Pancreas (tissue), 10 donors: ENCODE results near the gene KRT24. TPM values are rescaled to one million over a fixed set of nuclear protein-coding genes. Genes with fewer than 3 reads are reported as not detected.

ENCODE experiments used
- ATAC-seq, 4 donors: fragments of 200-7000 bp; cut with Tn5 transposase; one replicate each; pipeline versions ENCODE4 v1.8.0 to v1.9.1; 2020; ENCODE audit warnings: mild to moderate bottlenecking in 4 of 4, moderate library complexity in 4 of 4
- DNase-seq, 6 donors: peaks; one replicate each; pipeline ENCODE4 v3.0.0-alpha.2; 2020
- FAIRE-seq: peaks from 2 replicates; lab custom pipeline; 2012; peaks lifted over from hg19 to GRCh38; lab: Jason Lieb, UNC
- H3K27ac ChIP-seq, 4 donors: fragments of 200-600 bp; sonication (generic); 1 replicate in 3 of 4; 2 replicates in 1 of 4; pipeline versions ENCODE4 v1.5.0 to v1.8.0; 2020
- H3K27me3 ChIP-seq, 4 donors: fragments of 200-600 bp; one replicate each; pipeline ENCODE4 v1.8.0; 2021
- H3K36me3 ChIP-seq, 3 donors: fragments of 200-600 bp; sonication (generic) in 1 of 3; one replicate each; pipeline versions ENCODE4 v1.5.0 to v1.8.0; 2020 to 2021
- H3K4me1 ChIP-seq, 3 donors: fragments of 200-600 bp; one replicate each; pipeline ENCODE4 v1.8.0; 2021
- H3K4me3 ChIP-seq, 4 donors: fragments of 200-600 bp; sonication (generic) in 2 of 4; one replicate each; pipeline versions ENCODE4 v1.5.0 to v1.8.0; 2020 to 2021
- H3K9me3 ChIP-seq, 4 donors: fragments of 200-600 bp; one replicate each; pipeline ENCODE4 v1.8.0; 2021
- WGBS, 2 donors: extraction: QIAGEN DNeasy Blood & Tissue Kit; methylation state at CpG; one replicate each; pipeline ENCODE4 v1.1.7; 2013; 5-methylcytosine and 5-hydroxymethylcytosine counted together
- intact Hi-C, 3 donors: fragments of 100-400 bp; cut with DNase I; formaldehyde crosslinking; loops; one replicate each; pipeline versions ENCODE4 v1.11.1 to v1.14.2; 2022
- polyA plus RNA-seq, 2 donors: library from polyadenylated mRNA; stranded (reverse); fragments of 200-250 nt; gene quantifications; one replicate each; pipeline ENCODE4 v1.2.3, GENCODE V29; 2013
- total RNA-seq, 6 donors: library from RNA; stranded (reverse); fragmentation: NEBNext Ultra II Directional in 4 of 6; extraction: Animal tissue kit (Norgen Biotek cat#: 25700) in 4 of 6; gene quantifications; one replicate each; pipeline versions ENCODE4 v1.2.1 to v1.2.4, GENCODE V29; 2021 to 2023
- TF ChIP-seq, protein P1 (sequence below), 4 donors: fragments of 200-600 bp; sonication (generic) in 3 of 4; IDR thresholded peaks; one replicate each; pipeline versions ENCODE4 v1.5.0 to v1.8.0; 2021; ENCODE audit warnings: antibody characterized with exemption in 4 of 4
- donor health status: healthy with polysubstance abuse.
- donor health status: DM: no; HTN: no; CAD: no; lungs with moderate emphysema.
- donor health status: DM: no; HTN: no; CAD: no.
- donor health status: control.
- donor health status: control.
- donor health status: Bipolar disorder and iron deficiency.
- donor health status: DM: yes; HTN: yes; CAD: no.
- donor health status: DM: no; HTN: no; CAD: no.
- donor health status: DM: no; HTN: no; CAD: no.
- donor health status: DM: yes; HTN: yes; CAD: no.

Gene KRT24
- total and polyA plus RNA-seq, 8 donors = 0.08 TPM; not detected in 7

DNA sequence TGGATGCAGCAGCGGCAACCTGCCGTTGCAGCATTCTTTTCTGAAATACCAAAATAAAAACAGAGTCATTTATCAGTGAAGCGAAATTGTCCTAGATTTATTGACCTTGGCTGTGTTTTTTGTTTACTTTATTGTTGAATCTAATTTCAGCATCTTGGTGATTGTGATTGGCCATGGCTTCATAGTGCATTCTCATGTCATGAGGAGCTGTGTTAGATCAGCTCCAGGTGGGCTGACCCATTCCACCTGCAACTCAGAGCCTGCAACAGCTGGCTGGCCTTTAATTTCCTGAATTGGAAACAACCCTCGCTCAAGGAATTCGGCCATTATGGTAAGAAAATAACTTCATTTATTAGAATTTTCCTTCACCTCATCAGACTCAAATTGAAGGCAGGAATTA is 16.4 kb downstream of the KRT24 start:
- FAIRE-seq (no peak), ATAC-seq (peak; percentile 61 to 80 (median 74)), DNase-seq (peak in 1 of 6 donors; percentile 27)
- TF ChIP-seq, protein P1, sequence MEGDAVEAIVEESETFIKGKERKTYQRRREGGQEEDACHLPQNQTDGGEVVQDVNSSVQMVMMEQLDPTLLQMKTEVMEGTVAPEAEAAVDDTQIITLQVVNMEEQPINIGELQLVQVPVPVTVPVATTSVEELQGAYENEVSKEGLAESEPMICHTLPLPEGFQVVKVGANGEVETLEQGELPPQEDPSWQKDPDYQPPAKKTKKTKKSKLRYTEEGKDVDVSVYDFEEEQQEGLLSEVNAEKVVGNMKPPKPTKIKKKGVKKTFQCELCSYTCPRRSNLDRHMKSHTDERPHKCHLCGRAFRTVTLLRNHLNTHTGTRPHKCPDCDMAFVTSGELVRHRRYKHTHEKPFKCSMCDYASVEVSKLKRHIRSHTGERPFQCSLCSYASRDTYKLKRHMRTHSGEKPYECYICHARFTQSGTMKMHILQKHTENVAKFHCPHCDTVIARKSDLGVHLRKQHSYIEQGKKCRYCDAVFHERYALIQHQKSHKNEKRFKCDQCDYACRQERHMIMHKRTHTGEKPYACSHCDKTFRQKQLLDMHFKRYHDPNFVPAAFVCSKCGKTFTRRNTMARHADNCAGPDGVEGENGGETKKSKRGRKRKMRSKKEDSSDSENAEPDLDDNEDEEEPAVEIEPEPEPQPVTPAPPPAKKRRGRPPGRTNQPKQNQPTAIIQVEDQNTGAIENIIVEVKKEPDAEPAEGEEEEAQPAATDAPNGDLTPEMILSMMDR (IDR thresholded peaks at IDR 0.05) = no peak
- Histone ChIP-seq H3K27me3 (no peaks in the 10 kb centered on the region), H3K36me3 (no peaks in the 10 kb centered on the region), H3K4me1 (no peaks in the 10 kb centered on the region), H3K4me3 (peak overlapping the region in 2 of 4 donors; percentile 2 to 15), H3K27ac (peak overlapping the region in 3 of 4 donors; percentile 35 to 62 (median 60)), H3K9me3 (no peaks in the 10 kb centered on the region)
- intact Hi-C loops = no loop called here
- WGBS, 2 donors = 55 to 64% methylated on average over 5 of the region's 5 CpGs

DNA sequence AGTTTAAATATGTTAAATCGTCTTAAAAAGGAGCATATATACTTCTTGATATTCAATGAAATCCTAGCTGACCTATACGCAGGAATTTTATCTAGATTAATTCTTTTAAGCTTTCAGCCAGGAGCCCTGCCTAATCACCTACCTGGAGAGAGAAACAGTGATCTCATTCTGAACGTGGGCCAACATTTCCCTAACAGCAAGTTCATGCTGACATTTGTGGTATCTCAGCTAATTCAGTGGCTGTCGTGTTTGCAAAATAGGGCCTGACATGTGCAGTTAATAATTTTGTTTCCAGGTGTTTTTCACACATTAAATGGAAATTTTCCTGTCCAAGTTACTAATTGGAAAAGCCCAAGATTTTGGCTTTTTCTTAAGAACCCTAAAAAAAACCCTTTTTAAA is 17.4 kb downstream of the KRT24 start:
- no peak for FAIRE-seq
- no peak overlapping the region for H3K4me3 ChIP-seq
- no peaks in the 10 kb centered on the region for H3K36me3 ChIP-seq
- peak; percentile 83 to 92 (median 90) for ATAC-seq
- 19 to 24% methylated on average over 4 of the region's 4 CpGs for WGBS, 2 donors
- no peaks in the 10 kb centered on the region for H3K27me3 ChIP-seq
- no peaks in the 10 kb centered on the region for H3K4me1 ChIP-seq
- TF ChIP-seq, protein P1 (IDR thresholded peaks at IDR 0.05) = no peak
- H3K9me3 ChIP-seq = no peaks in the 10 kb centered on the region
- intact Hi-C loops = no loop called here
- peak overlapping the region in 3 of 4 donors; percentile 16 to 62 (median 60) for H3K27ac ChIP-seq
- DNase-seq = peak in 3 of 6 donors; percentile 34 to 48 (median 46)

DNA sequence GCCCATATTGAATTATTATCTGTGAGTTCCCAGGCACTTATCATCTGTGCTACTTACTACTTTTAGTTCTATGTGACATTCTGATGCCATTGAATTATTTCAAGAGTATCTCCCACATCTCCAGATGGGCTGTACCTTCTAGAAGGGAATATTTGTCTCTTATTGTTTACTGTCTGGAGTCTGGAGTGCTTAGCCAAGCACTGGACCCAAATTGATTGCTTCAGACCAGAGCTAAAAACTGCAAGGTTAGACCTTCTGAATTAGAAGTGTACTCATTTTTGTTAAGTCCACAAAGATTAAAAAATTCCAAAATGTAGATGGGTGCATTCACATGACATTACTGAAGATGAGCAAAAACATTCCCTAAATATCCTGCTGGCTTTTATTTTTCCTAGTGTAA is 22.6 kb downstream of the KRT24 start:
- DNase-seq = no peak
- no peak overlapping the region for H3K4me3 ChIP-seq
- H3K4me1 ChIP-seq = no peaks in the 10 kb centered on the region
- no peaks in the 10 kb centered on the region for H3K27me3 ChIP-seq
- ATAC-seq = no peak
- no peaks in the 10 kb centered on the region for H3K36me3 ChIP-seq
- no peaks in the 10 kb centered on the region for H3K9me3 ChIP-seq
- no peak for FAIRE-seq
- TF ChIP-seq, protein P1 (IDR thresholded peaks at IDR 0.05) = no peak
- H3K27ac ChIP-seq = no peak overlapping the region
- intact Hi-C loops = no loop called here

DNA sequence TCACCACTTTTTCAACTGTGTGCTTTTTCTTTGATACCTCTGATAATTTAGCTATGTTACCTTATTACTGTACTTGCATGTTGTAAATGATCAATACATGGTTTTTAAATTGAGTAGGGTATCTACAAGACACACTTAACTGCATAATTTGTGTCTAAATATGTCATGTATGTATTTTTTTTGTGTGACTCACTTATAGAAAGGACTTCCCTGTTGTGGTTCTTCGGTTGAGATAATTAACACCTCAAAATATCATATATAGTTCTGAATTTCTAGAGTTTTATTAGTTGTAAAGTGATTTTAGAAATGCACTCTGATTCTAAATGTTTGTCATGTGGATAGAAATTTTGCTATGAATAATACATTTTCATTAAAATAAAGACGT is 24.0 kb downstream of the KRT24 start:
- Histone ChIP-seq H3K27ac (no peak overlapping the region), H3K36me3 (no peaks in the 10 kb centered on the region), H3K4me3 (no peak overlapping the region), H3K27me3 (no peaks in the 10 kb centered on the region), H3K4me1 (no peaks in the 10 kb centered on the region), H3K9me3 (no peaks in the 10 kb centered on the region)
- no peak for DNase-seq
- TF ChIP-seq, protein P1 (IDR thresholded peaks at IDR 0.05) = no peak
- intact Hi-C loops = no loop called here
- FAIRE-seq = no peak
- 61 to 71% methylated on average over 2 of the region's 2 CpGs for WGBS, 2 donors
- no peak for ATAC-seq

DNA sequence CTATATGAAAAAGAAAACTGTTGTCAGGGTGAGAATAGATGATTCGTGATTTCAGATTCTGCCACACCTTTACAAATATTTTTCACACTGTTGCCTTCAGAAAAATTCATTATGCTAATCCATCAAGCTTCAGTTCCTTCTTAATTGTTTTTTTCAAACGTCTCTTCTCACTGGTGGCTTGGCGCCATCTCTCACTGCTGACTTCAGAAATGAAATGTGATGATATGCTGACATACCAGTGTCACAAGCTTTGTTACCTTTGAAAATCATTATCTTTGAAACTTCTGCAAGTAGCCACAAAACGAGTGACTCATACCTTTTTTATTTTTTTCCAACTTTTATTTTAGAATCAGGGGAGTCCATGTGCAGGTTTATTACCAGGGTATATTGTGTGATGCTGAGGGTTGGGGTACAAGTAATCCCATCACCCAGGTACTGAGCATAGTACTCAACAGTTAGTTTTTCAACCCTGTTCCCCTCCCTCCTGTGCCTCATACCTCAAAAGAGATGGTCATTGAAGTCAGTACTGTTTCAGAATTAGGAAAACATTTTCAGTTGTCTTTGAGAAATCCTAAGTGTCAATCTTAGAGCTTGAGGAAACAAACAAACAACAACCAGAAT is 24.5 kb downstream of the KRT24 start:
- TF ChIP-seq, protein P1 (IDR thresholded peaks at IDR 0.05) = no peak
- Histone ChIP-seq H3K4me3 (no peak overlapping the region), H3K9me3 (no peaks in the 10 kb centered on the region), H3K27ac (no peak overlapping the region), H3K27me3 (no peaks in the 10 kb centered on the region), H3K36me3 (no peaks in the 10 kb centered on the region), H3K4me1 (no peaks in the 10 kb centered on the region)
- no peak for FAIRE-seq
- no peak for DNase-seq
- 39 to 43% methylated on average over 4 of the region's 4 CpGs for WGBS, 2 donors
- ATAC-seq = no peak
- intact Hi-C loops = no loop called here
